Femur (tissue), 1 donor: Measurements from ENCODE around the gene CASP5.
A peak's percentile ranks its signal among the peaks of the same experiment; 100 is the strongest.
"Not testable (repeated sequence)": the region's sequence is repeated elsewhere in the genome, so short reads cannot be mapped to it uniquely, and the experiment has no call there.

Experiments
- DNase-seq: peaks from one replicate; pipeline ENCODE4 v3.0.0-alpha.2; 2017

CASP5 gene

DNA sequence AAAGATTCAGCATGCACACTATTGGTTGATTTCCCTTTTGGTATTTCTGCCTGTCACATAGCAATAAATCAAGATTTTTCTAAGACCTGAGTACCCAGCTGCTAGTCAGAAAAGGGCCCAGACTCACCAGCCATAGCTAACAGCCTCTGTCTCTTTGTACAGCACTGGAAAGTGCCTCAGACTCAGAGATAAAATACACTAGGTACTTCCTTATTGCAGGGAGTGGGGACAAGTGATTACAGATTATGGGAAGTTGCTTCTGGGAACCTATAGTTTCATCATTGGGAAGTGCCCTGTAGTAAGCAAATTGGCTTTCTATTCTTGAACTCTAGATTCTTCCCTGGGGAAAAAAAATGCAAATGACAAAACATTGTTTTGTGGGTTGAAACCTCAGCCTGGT is at the start of gene CASP5:
Gene CASP5 (minus strand): TSS at position 166 of the 400 bp plus-strand sequence. CDS start 32 bp downstream, at position 134.
- DNase-seq: no peak

DNA sequence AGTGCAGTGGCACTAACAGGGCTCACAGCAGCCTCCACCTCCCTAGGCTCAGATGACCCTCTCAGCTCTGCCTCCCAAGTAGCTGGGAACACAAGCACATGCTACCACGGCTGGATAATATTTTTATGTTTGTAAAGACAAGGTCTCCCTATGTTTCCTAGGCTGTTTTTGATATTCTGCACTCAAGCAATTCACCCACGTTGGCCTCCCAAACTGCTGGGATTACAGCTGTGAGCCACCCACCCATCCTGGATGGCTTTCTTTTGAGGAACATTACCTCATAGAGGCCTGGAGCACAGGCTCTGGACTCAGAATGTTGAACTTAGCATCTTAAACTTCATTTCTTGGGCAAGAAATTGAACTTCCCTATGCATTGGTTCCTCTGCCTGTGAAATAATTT is 49.1 kb upstream of the CASP5 start:
- not testable (repeated sequence) for DNase-seq

DNA sequence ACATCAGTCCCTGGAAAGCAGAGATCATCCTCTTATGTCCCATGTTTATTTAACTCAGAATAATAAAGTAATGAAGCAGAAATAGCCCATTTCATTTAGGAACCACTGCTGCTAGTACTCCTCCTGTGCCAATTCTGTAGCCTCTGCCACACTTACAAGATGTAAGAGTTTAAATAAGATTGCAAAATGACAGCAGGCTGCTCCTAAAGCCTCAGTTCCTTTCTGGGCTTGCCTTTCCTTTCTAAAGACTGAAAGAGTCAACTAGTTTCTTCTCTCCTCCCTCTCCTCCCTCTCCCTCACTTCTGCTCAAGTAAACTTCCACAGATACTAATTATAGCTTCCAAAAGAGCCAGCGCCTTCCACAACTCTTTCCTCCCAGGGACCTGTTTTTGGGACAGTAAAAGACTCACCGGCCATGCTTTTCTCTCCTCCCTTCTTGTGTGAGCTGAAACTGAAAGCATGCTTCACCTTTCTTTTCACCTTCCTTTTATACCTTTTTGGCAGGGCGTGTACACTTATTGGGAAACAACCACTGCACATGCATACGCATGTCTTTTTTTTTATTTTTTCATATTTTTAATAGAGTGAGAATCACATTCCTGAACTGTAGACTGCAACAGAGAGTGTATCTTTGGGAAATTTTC is 48.2 kb upstream of the CASP5 start:
- DNase-seq: no peak

DNA sequence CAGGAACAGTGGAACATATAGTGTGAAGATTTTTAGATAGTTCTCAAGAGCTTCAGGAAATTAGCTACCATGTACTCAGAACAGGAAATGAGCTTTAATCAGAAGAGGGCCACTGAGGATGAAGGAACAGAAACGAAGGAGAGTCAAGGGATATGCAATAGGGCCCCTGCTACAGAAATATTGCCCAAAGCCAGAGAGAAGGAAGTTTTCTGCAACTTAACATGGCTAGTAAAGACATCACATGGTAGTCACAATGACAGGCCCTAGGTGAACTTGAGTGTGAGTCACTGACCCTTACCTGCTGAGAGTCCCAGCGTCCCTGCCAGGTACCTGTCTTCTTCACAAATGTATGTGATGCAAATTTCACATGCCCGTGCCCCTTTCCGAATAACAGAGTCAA is 47.3 kb upstream of the CASP5 start:
- DNase-seq: no peak

DNA sequence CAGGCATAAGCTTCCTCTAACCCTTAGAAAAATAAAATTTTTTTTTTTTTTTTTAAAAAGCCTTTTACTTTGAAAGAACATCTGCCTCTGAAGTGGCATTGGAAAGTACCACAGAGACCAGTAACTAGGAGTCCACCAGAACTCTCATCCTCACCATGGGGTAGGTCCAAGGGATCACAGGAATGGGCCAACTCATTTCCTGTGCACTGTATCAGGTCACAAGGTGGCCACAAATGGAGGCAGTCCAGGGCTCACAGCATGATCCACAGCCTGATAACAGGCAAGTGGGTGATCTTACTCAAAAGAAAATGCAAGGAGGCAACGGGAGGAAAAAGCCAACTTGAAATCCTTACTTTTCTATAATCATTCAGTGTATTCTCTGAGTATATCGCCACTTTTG is 46.8 kb upstream of the CASP5 start:
- not testable (repeated sequence) for DNase-seq

DNA sequence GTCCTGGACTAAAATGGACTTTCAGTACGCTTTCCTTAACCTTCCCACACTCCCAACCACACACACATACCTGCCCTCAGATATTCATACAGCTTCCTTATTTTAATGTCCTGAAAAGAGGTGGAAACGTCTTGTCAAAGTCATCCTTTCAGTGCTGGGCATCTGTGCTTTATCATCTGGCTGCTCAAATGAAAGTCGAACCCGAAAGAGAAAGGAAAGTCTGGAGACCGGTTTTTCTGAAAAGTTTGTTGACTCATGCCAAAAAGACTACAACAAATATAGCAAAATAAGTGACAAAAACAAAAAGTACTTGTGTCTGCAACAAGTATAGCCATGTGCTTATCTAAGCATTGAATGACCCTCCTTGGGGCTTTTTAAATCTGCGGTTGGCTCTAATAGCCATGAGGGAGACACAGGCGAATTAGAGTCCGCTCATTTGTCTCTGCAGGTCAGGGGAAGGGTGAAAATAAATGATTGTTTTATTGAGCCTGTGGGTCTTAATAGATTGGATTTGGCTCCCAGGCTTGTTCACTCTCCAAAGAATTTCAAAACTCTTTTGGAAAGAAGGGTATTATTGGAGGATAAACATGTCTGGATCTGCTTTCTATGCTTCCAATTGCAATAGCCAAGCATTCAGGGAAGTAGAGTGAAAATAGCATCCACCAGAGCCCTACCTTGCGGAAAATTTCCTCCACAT is 40.4 kb upstream of the CASP5 start:
- DNase-seq: not testable (repeated sequence)

DNA sequence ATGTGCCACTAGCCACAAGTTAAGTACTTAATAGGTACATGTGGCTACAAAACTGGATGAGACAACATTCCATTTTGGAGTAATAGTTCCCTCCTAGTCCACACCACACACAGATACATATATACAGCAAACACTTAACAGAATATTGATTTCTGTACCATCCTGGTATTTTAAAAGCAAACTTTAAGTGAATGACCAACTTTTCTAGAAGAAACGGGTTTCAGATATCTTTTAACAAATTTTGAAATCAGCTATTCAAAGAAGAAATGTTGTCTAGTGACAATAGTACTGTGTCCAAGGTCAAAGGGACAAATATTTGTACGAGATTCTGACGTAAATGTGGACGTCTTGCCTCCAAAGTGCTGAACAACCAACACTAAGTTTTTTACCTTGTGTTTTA is 34.5 kb upstream of the CASP5 start:
- DNase-seq: no peak

DNA sequence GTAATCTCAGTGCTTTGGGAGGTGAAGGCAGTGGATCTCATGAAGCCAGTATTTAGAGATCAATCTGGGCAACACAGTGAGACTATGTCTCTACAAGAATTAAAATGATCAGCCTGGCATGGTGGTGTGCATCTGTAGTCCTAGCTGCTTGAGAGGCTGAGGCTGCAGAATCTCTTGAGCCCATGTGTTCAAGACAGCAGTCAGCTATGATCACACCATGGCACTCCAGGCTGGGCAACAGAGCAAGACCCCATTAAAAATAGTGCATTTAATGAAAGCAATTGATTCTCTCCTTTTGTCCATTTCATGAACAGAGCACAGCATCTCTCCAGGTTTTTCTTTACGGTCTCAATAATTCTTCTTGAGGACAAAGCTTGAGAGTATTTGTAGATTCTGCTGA is 33.5 kb upstream of the CASP5 start:
- DNase-seq: no peak

DNA sequence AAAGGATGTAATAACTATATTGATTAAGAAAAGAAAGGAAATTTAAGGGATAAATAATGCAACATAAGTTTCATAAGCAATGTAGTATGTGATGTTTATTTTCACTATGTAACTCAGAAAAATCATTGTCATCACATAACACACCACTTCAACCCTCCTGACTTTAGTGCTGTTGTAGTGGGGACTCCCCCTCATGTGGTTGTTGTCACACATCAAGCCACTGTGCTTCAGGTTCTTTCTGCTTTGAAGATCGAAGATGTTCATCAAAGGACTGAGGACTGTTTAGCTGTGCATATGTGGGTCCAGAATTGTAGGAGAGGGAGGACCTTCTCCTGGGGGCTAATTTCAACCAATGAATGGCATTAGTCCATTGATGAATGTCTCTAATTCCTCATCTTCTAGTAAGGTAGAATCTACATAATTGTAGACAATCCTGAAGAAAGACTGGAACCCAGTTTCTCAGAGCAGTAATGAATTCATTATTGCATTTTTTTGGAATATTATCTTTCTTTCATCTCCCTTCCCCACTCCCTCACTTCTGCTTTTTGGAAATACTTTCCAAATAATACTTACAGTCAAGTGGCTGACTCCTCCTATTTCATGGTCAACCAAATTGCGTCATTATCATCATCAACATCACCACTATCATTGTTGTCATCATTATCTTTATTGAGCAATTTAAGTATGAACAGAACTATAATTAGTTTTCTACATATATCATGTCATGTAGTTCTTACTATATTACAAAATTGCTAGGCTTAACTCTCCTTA is 31.9 kb upstream of the CASP5 start:
- DNase-seq: no peak

DNA sequence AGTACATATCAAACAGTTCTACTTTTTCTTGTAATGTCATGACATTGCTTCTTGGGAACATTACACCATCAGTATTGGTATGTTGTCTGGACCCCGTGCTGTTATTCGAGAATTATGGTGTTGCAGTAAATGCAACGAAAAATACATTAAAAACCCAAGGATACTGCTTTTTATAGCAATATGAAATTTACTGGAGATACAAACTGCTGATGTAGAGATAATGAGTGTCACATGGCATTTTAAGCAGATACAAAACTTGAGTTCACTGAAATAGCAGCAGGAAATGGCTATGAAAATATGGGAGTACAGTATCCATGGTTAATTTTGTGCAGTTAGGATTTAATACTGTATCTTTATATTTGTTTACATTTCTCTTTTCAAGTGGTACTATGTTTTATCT is 29.5 kb upstream of the CASP5 start:
- no peak for DNase-seq

DNA sequence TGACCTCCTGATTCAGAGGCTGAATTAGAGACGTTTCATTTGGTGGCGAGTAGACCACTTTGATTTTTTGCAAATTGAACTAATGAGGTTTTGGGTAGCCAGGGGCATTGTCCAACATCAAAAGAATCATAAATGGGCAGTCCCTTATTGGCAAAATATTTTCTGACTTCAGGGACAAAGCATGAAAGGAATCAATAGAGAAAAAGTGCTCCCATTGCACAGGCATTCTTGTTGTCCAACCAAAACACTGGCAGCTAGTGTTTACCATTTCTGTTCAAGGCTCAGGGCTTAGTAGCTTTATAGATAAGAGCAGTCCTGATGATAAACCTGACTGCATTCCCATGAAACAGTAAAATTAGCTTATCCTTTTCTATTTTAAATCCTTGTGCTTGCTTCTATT is 28.6 kb upstream of the CASP5 start:
- no peak for DNase-seq

DNA sequence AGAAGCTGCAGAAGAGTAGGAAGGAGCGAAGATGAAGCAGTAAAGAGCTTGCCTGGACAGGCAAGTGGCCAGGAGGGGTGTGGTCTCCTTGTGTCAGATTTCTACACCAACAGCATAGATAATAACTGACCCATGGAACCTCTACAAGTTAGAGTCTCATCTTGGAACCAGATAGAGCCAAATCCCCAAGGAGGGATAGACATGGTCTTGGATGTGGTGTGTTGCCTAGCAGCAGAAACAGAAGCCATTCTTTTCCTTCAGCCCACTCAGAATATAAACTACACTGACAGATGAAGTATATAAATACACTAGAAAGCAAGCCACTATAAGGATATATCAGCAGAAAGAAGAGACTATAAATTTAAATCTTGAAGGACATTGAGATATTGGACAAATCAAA is 26.5 kb upstream of the CASP5 start:
- no peak for DNase-seq

DNA sequence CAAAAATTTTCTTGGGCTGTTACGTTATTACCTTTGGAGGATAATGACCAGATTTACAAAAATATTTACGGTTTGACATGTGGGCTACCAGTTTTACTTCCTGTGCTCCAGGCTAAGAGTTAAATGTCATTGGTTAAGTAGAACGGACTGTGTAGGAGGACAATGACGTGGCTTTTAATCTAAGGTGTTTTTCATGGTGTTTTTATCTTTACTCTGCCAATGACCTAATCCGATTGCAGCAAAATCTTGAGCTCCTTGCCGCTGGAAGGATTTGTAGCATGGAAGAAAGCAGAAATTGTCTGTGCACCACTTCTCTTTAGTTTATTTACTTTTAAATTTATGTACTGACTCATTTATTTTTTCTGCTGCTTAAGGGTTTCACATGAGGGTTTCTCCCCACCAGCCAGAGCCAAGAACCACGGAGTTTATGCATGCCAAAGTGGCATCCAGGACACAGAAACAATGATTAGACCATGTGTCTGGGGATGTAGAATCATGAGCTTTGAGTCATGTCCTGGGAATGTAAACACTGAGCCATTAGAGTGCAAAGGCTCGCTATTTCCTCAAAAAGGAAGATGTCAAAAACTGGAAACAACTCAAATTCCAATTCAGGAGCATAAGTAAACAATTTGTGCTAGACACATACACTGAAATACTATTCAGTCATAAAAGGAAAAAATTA is 24.1 kb upstream of the CASP5 start:
- no peak for DNase-seq

DNA sequence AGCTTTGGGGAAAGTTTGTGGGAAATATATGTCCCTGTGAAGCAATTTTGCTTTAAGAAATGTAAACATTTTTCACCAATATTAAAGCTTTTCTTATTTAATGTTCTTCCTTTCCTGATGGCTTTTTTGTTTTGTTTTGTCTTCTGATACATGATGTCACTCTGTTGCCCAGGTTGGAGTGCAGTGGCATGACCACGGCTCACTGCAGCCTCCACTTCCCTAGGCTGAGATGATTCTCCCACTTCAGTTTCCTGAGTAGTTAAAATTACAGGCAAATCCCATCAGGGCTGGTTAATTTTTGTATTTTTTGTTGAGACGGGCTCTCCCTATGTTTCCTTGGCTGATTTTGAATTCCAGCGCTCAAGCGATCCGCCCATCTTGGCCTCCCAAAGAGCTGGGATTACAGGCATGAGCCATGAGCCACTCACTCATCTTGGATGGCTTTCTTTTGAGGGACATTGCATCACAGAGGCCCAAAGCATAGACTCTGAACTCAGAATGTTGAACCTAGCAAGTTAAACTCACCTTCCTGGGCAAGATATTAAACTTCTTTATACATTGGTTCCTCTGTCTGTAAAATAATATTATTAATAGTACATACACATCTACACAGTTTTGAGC is 22.8 kb upstream of the CASP5 start:
- no peak for DNase-seq

DNA sequence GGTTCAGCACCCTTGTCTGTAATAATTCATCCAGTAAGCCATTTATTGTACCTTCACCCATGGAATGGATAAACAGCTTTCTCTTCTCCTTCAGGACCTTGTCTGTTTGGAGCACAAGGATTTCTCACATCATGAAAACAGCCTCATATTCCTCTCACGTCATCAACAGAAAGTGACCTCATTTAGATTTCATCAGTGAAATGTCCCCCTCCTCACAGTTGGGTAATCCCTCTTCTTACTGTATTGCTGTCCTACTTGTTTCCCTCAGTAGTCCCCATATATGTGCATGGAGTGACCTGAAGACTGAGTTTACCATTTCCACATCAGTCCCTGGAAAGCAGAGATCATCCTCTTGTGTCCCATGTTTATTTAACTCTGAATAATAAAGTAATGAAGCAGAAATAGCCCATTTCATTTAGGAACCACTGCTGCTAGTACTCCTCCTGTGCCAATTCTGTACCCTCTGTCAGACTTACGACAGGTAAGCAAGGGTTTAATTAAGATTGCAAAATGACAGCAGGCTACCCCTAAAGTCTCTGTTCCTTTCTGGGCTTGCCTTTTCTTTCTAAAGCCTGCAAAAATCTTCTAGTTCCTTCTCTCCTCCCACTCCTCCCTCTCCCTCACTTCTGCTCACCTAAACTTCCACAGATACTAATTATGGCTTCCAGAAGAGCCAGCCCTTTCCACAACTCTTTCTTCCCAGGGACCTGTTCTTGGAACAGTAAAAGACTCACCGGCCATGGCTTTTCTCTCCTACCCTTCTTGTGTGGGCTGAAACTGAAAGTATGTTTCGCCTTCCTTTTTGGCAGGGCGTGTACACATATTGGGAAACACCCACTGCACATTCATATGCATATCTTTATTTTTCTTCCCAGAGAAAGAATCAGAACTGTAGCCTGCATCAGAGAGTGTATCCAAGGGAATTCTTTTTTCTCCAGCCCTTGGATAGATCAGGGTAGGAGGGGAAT is 21.9 kb upstream of the CASP5 start, which contains the start of gene CARD16:
Gene CARD16 (minus strand): TSS at position 779 of the 968 bp plus-strand sequence. CDS start 38 bp downstream, at position 741.
- peak; percentile 42 for DNase-seq

DNA sequence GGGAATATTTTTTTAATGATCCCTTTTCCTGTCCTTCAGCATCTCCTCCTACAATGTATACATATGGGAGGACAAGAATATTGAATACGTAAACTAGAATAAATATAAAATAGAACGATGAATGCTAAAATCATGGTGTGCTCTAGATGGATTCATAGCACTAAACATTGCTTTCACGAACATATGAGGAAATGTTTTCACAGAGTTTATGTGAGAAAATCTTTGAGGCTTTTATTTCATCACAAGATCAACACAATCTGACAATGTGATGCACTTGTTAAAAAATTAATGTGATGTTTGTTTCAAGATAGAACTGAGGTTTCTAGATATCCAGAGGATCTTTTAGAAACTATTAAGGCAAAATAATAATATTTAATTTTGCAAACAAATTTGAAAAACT is 19.2 kb upstream of the CASP5 start:
- no peak for DNase-seq

DNA sequence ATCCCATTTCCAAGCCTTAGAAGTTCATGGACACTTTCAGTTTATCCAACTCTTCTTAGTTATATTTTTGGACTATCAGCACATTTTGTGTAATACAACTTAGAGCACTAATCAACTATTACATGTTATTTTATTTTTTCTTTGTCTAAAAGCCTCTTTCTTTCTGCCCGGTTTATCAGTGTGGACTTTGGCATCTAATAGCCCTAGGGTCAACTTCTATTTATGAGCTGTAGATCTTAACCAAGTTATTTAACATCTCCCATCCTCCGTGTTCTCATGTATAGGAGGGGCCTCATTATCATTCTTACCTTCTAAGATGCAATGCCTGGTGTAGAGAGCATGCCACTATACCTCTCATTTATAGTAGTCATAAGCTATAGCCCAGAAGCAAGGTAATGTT is 17.7 kb upstream of the CASP5 start:
- DNase-seq: no peak

DNA sequence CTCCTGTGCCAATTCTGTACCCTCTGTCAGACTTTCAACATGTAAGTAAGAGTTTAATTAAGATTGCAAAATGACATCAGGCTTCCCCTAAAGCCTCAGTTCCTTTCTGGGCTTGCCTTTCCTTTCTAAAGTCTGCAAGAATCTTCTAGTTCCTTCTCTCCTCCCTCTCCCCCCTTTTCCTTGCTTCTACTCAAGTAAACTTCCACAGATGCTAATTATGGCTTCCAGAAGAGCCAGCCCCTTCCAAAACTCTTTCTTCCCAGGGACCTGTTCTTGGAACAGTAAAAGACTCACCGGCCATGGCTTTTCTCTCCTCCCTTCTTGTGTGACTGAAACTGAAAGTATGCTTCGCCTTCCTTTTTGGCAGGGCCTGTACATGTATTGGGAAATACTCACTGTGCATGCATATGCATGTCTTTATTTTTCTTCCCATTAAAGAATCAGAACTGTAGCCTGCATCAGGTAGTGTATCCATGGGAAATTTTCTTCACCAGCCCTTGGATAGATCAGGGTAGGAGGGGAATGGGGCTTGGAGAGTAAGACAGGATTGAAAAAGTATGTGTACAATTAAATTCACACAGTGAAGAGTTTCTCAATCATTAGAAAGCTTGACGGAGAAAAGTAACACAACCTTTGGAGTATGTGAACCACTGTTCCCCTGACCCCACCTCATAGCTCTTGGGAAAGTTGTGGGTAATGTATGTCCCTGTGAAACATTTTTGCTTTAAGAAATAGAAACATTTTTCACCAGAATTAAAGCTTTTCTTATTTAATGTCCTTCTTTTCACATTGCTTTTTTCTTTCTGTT is 12.0 kb upstream of the CASP5 start, which contains the start of gene CASP1:
Gene CASP1 (minus strand): TSS at position 332 of the 808 bp plus-strand sequence. CDS start 31 bp downstream, at position 301.
- peak; percentile 65 for DNase-seq

DNA sequence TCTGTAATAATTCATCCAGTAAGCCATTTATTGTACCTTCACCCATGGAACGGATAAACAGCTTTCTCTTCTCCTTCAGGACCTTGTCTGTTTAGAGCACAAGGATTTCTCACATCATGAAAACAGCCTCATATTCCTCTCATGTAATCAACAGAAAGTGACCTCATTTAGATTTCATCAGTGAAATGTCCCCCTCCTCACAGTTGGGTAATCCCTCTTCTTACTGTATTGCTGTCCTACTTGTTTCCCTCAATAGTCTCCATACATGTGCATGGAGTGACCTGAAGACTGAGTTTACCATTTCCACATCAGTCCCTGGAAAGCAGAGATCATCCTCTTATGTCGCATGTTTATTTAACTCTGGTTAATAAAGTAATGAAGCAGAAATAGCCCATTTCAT is 11.4 kb upstream of the CASP5 start:
- not testable (repeated sequence) for DNase-seq

DNA sequence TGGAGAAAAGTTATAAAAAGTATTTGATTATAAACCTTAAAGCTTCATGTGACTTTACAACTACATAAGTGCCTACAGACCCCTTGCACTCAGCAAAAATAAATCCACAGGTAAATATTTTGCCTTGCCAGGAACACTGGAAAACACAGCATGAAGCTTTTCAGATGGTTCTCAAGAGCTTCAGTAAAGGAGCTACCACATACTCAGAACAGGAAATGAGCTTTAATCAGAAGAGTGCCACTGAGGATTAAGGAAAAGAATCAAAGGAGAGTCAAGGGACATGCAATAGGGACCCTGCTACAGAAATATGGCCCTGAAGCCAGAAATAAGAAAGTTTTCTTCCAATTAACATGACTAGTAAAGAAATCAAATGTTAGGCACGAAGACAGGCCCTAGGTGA is 10.8 kb upstream of the CASP5 start:
- DNase-seq: no peak

DNA sequence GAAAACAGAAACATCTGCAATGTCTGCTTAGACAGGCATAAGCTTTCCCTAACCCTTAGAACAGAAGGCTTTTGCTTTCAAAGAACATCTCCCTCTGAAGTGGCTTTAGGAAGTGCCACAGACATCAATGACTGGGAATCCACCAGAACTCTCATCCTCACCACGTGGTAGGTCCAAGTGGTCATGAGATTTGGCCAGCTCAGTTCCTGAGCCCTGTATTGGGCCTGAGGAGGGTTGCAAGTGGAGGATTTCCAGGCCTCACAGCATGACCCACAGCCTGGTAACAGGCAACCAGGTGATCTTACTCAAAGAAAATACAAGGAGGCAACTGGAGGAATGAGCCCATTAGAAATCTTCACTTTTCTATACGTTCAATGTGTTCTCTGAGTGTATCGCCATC is 10.4 kb upstream of the CASP5 start:
- no peak for DNase-seq
